GM19023 (cell line): ENCODE data around the gene EVI5.
A peak's percentile ranks its signal among the peaks of the same experiment; 100 is the strongest.
"Not testable (repeated sequence)": the region's sequence is repeated elsewhere in the genome, so short reads cannot be mapped to it uniquely, and the experiment has no call there.

Source experiments
- ATAC-seq: cut with Tn5 transposase; IDR thresholded peaks from one replicate; pipeline ENCODE4 v1.9.1; 2021; ENCODE audit warnings: mild to moderate bottlenecking, moderate library complexity; ENCODE audit not compliant: unreplicated experiment

EVI5 gene

GRCh38 chr1:92527670-92528069, 257.2 kb downstream of the EVI5 start:
- ATAC-seq: no peak

- not testable (repeated sequence) for ATAC-seq
These were observed 259.8 kb downstream of the EVI5 start for GRCh38 chr1:92524944-92525590.

DNA sequence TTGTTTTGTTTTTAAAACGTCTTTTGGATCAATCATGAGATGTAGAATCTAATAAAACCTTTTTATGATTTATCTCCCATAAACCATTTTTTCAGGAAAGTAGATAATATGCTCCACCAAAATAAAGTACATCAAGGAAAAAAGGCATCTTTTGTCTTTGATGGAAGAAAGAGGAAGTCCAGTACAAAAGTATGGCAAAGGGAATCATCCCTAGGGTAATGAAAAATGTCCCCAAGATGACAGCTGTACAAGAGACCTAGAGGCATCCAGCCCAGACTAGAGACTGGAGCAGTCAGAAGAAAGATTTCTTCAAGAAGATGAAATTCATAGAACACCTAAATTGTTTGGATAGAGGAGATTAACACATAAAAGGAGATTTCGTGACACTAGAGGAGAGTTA, 265.9 kb downstream of the EVI5 start:
- ATAC-seq: no peak

DNA sequence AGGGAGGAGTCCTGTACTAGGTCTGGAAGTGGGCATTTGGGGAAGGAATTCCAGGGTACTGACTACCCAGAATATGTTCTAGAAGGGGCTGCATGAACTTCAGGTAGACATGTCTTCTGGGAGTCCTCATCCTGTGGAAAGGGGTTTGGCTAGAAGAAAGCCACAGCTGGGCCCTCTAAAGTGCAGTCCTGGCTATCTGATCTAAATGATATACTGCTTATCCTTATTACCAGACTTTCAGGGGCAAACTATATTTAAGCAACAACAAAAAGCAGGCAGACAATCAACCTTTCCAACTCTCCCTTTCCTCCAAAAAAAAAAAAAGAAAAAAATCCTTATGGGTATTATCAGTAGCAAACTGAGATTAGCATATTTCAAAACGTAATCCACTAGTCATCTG, 268.3 kb downstream of the EVI5 start:
- no peak for ATAC-seq

- ATAC-seq: no peak
These were observed 269.1 kb downstream of the EVI5 start for GRCh38 chr1:92515796-92516201.

DNA sequence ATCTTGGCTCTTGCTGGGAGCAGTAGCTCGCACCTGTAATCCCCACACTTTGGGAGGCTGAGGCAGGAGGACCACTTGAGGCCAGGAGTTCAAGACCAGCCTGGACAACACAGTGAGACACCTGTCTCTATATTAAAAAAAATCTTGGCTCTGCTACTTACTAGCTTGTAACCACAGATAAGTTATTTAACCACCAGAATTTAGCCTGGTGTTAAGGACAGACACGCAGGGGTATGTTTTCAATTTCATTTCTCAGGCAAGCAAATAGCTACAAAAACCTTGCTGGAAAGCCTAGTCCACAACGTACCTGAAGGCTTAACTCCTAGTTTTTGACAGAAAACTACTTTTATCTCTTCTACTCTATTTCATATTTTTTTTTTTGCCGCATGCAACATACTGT, 273.4 kb downstream of the EVI5 start:
- peak; percentile 79 for ATAC-seq

- no peak for ATAC-seq
These were observed 275.3 kb downstream of the EVI5 start for GRCh38 chr1:92509619-92510018.

- no peak for ATAC-seq
These were observed 279.8 kb downstream of the EVI5 start for GRCh38 chr1:92505015-92505692.

GRCh38 chr1:92504291-92505014, 280.5 kb downstream of the EVI5 start:
- no peak for ATAC-seq

- no peak for ATAC-seq
These were observed 281.0 kb downstream of the EVI5 start for GRCh38 chr1:92503926-92504285.

DNA sequence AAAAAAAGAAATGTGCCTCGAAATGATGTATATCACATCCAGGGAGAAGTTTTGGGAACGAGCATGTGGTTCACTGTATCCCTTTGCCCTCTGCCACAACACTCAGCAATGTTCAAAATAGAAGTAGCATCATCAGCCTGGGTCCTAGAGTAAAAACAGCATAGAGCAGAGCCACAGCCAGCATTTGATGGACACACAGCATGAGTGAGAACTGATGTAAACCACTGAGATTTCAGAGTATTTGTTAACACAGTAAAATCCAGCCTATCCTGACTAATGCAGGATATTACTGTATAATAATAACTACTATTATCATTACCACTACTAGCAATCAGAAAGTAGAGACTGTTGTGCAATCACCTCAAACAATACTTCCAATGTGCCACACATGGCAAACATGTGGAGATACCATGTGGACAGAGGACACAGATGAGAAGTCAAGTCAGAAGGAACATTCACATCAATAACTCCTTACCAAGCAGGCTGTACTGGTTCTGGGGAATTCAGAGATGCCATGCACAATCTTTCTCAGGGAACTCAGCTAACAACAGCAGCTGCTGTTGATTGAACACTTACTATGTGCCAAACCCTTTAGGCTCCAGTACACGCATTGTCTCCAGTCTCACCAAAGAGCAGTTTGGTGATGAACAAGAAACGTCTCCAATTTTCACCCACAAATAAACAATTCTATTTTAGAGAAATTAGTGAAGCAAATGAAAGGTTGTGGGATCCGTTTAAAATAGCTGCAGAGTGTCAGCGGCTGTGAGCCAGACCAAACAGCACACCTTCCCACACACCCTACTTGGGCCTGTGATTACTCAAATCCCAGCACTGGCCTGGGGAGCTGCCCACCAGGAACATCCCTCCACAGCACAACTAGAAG, 281.6 kb downstream of the EVI5 start:
- no peak for ATAC-seq

DNA sequence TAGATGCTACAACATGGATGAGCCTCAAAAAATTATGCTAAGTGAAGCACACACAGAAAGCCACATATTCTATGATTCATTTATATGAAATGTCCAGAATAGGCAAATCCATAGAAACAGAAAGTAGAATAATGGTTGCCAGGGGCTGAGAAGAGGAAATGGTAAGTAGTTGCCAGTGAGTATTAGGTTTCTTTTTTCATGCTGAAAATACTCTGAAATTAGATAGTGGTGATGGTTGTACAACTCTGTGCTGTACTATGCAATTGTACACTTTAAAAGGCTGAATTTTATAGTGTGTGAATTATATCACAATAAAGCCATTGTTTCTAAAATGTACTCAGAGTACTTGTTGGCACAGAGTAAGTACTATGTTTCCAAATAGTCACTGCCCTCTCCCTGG, 282.7 kb downstream of the EVI5 start:
- ATAC-seq: no peak

GRCh38 chr1:92500552-92500951, 284.4 kb downstream of the EVI5 start:
- ATAC-seq: no peak

- ATAC-seq: peak; percentile 63
These were observed 289.4 kb downstream of the EVI5 start for GRCh38 chr1:92495392-92496063.

GRCh38 chr1:92494485-92495141, 290.3 kb downstream of the EVI5 start:
- no peak for ATAC-seq

DNA sequence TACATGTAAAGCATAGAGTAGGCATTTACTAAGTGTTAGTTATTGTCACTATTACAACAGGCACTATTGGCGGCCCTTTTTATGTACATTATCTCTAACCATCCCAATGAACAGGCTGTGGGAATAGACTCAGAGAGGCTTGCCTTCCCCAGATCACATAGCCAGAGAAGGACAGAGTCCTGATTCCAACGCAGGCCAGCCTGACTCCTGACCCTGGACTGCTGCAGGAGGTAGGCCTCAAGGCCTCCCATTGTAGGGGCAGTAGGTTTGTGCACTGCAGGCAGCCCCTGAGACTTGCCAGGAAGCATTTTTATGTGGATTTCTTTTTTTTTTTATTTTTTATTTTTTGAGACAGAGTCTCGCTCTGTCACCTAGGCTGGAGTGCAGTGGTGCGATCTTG, 291.8 kb downstream of the EVI5 start:
- no peak for ATAC-seq

- ATAC-seq: no peak
These were observed 296.1 kb downstream of the EVI5 start for GRCh38 chr1:92488832-92489231.

DNA sequence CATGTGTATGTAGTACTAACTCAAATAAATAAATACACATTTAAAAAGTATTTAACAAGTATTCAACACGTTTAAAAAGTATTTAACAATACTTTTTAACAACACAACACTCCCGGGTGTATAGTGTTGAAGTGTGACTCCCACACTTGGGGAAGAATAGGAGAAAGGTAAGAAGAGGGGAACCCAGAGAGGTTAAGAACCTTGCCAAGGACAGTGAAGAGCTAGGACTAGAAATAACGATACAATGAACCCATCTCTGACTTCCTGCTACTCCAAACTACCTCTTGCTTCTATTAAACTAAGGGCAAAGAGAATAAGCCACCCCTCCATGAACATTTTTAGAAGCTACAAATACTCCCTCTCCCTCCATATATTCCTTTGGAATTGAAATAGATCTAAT, 296.5 kb downstream of the EVI5 start:
- no peak for ATAC-seq

GRCh38 chr1:92487078-92487605, 297.8 kb downstream of the EVI5 start:
- no peak for ATAC-seq
